C4-2B (cell line): ENCODE measurements around the gene ZMYM4.

Experiments used
- H3K27ac ChIP-seq: fragments of 450-650 bp; 2 replicates; pipeline ENCODE4 v1.5.1; 2017
- ZFX ChIP-seq: fragments of 450-650 bp; IDR thresholded peaks from 2 replicates; pipeline ENCODE4 v1.6.1; 2017
- TF ChIP-seq, protein P1 (sequence below): fragments of 450-650 bp; conservative IDR thresholded peaks from 2 replicates; pipeline ENCODE4 v1.5.1; 2017; ENCODE audit warnings: mild to moderate bottlenecking

Gene ZMYM4

GRCh38 chr1:35264035-35264434 is 4.5 kb upstream of the ZMYM4 start:
- peak overlapping the region; percentile 40 for H3K27ac ChIP-seq
- TF ChIP-seq, protein P1, sequence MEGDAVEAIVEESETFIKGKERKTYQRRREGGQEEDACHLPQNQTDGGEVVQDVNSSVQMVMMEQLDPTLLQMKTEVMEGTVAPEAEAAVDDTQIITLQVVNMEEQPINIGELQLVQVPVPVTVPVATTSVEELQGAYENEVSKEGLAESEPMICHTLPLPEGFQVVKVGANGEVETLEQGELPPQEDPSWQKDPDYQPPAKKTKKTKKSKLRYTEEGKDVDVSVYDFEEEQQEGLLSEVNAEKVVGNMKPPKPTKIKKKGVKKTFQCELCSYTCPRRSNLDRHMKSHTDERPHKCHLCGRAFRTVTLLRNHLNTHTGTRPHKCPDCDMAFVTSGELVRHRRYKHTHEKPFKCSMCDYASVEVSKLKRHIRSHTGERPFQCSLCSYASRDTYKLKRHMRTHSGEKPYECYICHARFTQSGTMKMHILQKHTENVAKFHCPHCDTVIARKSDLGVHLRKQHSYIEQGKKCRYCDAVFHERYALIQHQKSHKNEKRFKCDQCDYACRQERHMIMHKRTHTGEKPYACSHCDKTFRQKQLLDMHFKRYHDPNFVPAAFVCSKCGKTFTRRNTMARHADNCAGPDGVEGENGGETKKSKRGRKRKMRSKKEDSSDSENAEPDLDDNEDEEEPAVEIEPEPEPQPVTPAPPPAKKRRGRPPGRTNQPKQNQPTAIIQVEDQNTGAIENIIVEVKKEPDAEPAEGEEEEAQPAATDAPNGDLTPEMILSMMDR: no peak
- no peak for TF ChIP-seq ZFX

DNA sequence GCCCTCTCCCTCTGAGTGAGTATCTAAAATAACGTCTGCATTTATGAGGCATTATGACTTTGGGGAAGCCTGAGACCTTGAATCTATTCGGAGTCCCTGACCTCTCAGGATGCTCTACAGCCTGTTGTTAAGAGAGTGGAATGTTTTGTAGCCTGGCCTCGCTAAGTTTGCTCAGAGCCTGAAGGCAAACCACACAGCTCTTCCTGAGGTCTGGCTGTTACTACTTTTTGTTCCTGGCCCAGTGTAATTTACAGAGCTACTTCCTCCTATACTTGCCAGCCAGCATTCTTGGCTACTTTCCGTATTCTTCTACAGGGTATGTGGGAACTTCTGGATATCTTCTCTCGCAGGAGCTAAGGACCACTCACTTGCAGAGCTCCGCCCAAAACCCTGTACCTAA is 3.6 kb upstream of the ZMYM4 start:
- H3K27ac ChIP-seq: peak overlapping the region; percentile 40; the same call in 1 of the 2 replicates
- TF ChIP-seq, protein P1: no peak
- TF ChIP-seq ZFX: no peak

DNA sequence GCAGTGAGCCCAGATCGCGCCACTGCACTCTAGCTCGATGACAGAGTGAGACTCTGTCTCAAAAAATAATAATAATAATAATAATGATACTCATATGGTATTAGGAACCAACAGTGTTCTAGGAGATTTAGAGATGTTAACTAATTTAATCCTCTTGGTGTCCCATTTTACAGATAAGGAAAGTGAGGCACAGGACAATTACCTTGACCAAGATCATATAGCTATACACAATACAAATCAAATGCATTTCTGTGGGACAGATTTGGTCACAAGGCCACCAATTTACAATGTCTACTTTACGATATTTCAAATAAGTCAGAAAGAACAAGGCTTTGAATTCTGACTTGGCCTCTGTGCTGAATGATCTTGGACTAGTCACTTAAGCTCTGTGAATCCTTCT is 2.2 kb upstream of the ZMYM4 start:
- TF ChIP-seq ZFX: no peak
- TF ChIP-seq, protein P1: no peak
- H3K27ac ChIP-seq: no peak overlapping the region

- TF ChIP-seq, protein P1: no peak
- TF ChIP-seq ZFX: no peak
- H3K27ac ChIP-seq: peak overlapping the region; percentile 98
Measured at GRCh38 chr1:35269201-35269988, 886 bp downstream of the ZMYM4 start.

GRCh38 chr1:35269989-35270289 is 1.4 kb downstream of the ZMYM4 start:
- no peak for TF ChIP-seq ZFX
- TF ChIP-seq, protein P1: no peak
- H3K27ac ChIP-seq: no peak overlapping the region

- TF ChIP-seq, protein P1: no peak
- no peak for TF ChIP-seq ZFX
- no peak overlapping the region for H3K27ac ChIP-seq
Measured at GRCh38 chr1:35270836-35271235, 2.3 kb downstream of the ZMYM4 start.

GRCh38 chr1:35274197-35274596 is 5.7 kb downstream of the ZMYM4 start:
- TF ChIP-seq, protein P1: no peak
- no peak for TF ChIP-seq ZFX

More at GRCh38 chr1:35274197-35274596, 5.7 kb downstream of the ZMYM4 start:
- no peak overlapping the region for H3K27ac ChIP-seq
